Neural cell (in vitro differentiated cells): Measurements from ENCODE around the gene VPS13D. TPM values are rescaled to one million over a fixed set of nuclear protein-coding genes. Genes with fewer than 3 reads are reported as not detected.

ENCODE experiments used
- H2AFZ ChIP-seq: fragments of 200-600, 300-800 bp; sonication (generic), shearing (Covaris generic); 2 replicates; pipeline ENCODE4 v1.6.0; 2014; ENCODE audit warnings: low read depth, mild to moderate bottlenecking, antibody characterized with exemption, low read length, moderate library complexity
- H3F3A ChIP-seq: fragments of 200-600 bp; shearing (Covaris generic); 2 replicates; pipeline ENCODE4 v1.6.1; 2016; ENCODE audit warnings: mild to moderate bottlenecking, moderate library complexity, mixed read lengths, antibody characterized with exemption, low read length; ENCODE audit not compliant: insufficient read depth, poor library complexity, severe bottlenecking
- H3K27ac ChIP-seq: fragments of 200-600, 300-800 bp; sonication (generic), shearing (Covaris generic); 2 replicates; pipeline ENCODE4 v1.5.1; 2014; ENCODE audit warnings: mild to moderate bottlenecking, low read length, moderate library complexity
- H3K27me3 ChIP-seq: fragments of 300-800, 200-600 bp; sonication (generic), shearing (Covaris generic); 2 replicates; pipeline ENCODE4 v1.6.0; 2014; ENCODE audit warnings: mild to moderate bottlenecking, low read depth, low read length, moderate library complexity; ENCODE audit not compliant: insufficient read depth
- H3K36me3 ChIP-seq: fragments of 300-800, 200-600 bp; sonication (generic), shearing (Covaris generic); 2 replicates; pipeline ENCODE4 v1.5.1; 2014; ENCODE audit warnings: mild to moderate bottlenecking, antibody characterized with exemption, low read length, moderate library complexity; ENCODE audit not compliant: insufficient read depth
- H3K4me2 ChIP-seq: fragments of 300-800, 200-600 bp; sonication (generic), shearing (Covaris generic); 2 replicates; pipeline ENCODE4 v1.6.0; 2014; ENCODE audit warnings: mild to moderate bottlenecking, low read length
- H3K4me3 ChIP-seq: fragments of 300-800, 200-600 bp; sonication (generic), shearing (Covaris generic); 2 replicates; pipeline ENCODE4 v1.5.1; 2014; ENCODE audit warnings: mild to moderate bottlenecking, low read length, moderate library complexity
- H3K79me2 ChIP-seq: fragments of 200-600 bp; shearing (Covaris generic); replicated peaks from 2 replicates; pipeline ENCODE4 v1.6.0; 2014; ENCODE audit warnings: mild to moderate bottlenecking, low read length, moderate library complexity; ENCODE audit not compliant: insufficient read depth
- H3K9ac ChIP-seq: fragments of 300-800, 200-600 bp; sonication (generic), shearing (Covaris generic); 2 replicates; pipeline ENCODE4 v1.6.1; 2016; ENCODE audit warnings: mild to moderate bottlenecking, low read length, mixed read lengths
- H3K9me2 ChIP-seq: fragments of 200-600 bp; shearing (Covaris generic); 2 replicates; pipeline ENCODE4 v1.6.1; 2016; ENCODE audit warnings: mild to moderate bottlenecking, low read length, mixed read lengths; ENCODE audit not compliant: insufficient read depth
- H3K9me3 ChIP-seq: fragments of 200-600, 300-800 bp; sonication (generic), shearing (Covaris generic); 2 replicates; pipeline ENCODE4 v1.6.1; 2016; ENCODE audit warnings: mild to moderate bottlenecking, mixed run types, low read length, moderate library complexity, mixed read lengths
- H4K20me1 ChIP-seq: fragments of 200-600 bp; shearing (Covaris generic); 2 replicates; pipeline ENCODE4 v1.6.1; 2016; ENCODE audit warnings: mild to moderate bottlenecking, mixed run types; ENCODE audit not compliant: insufficient read depth
- EP300 ChIP-seq: fragments of 450-650 bp; conservative IDR thresholded peaks from 2 replicates; pipeline ENCODE4 v1.6.1; 2014; ENCODE audit warnings: antibody characterized with exemption, mild to moderate bottlenecking, moderate library complexity; ENCODE audit not compliant: poor library complexity, severe bottlenecking
- EZH2 ChIP-seq: fragments of 200-600, 300-800 bp; shearing (Covaris generic), sonication (generic); IDR thresholded peaks from 2 replicates; pipeline ENCODE4 v1.6.1; 2014; ENCODE audit warnings: antibody characterized with exemption, low read length, borderline replicate concordance, mild to moderate bottlenecking; ENCODE audit not compliant: insufficient read depth, poor library complexity, severe bottlenecking
- MXI1 ChIP-seq: fragments of 450-650 bp; conservative IDR thresholded peaks from 2 replicates; pipeline ENCODE4 v1.6.1; 2014; ENCODE audit warnings: antibody characterized with exemption, mild to moderate bottlenecking; ENCODE audit not compliant: poor library complexity, severe bottlenecking
- POLR2AphosphoS5 ChIP-seq: IDR thresholded peaks from 2 replicates; pipeline ENCODE4 v1.6.1; 2012
- RAD21 ChIP-seq: fragments of 450-650 bp; conservative IDR thresholded peaks from 2 replicates; pipeline ENCODE4 v1.6.1; 2014; ENCODE audit warnings: antibody characterized with exemption, mild to moderate bottlenecking, moderate library complexity
- SMC3 ChIP-seq: fragments of 450-650 bp; conservative IDR thresholded peaks from 2 replicates; pipeline ENCODE4 v1.6.1; 2014; ENCODE audit warnings: antibody characterized with exemption, mild to moderate bottlenecking, moderate library complexity; ENCODE audit not compliant: poor library complexity
- TAF1 ChIP-seq: IDR thresholded peaks from 2 replicates; pipeline ENCODE4 v1.6.1; 2012; ENCODE audit warnings: low read depth
- polyA plus RNA-seq: library from polyadenylated mRNA; depleted of rRNA; stranded (reverse); fragments of >200 nt; gene quantifications from 2 replicates; pipeline ENCODE4 v1.2.3, GENCODE V29; 2014
- TF ChIP-seq, protein P1 (sequence below): fragments of 450-650 bp; IDR thresholded peaks from 2 replicates; pipeline ENCODE4 v1.5.1; 2014; ENCODE audit warnings: antibody characterized with exemption, mild to moderate bottlenecking, moderate library complexity; ENCODE audit not compliant: poor library complexity, severe bottlenecking
- TF ChIP-seq, protein P2 (sequence below): IDR thresholded peaks from 2 replicates; pipeline ENCODE4 v1.6.1; 2012; ENCODE audit warnings: borderline replicate concordance

Gene VPS13D
- polyA plus RNA-seq, 1 donor from 2014 or later, result 24.5 TPM

- no peak for TF ChIP-seq SMC3
- no peak for TF ChIP-seq EP300
- no peak for TF ChIP-seq RAD21
- TF ChIP-seq, protein P1, sequence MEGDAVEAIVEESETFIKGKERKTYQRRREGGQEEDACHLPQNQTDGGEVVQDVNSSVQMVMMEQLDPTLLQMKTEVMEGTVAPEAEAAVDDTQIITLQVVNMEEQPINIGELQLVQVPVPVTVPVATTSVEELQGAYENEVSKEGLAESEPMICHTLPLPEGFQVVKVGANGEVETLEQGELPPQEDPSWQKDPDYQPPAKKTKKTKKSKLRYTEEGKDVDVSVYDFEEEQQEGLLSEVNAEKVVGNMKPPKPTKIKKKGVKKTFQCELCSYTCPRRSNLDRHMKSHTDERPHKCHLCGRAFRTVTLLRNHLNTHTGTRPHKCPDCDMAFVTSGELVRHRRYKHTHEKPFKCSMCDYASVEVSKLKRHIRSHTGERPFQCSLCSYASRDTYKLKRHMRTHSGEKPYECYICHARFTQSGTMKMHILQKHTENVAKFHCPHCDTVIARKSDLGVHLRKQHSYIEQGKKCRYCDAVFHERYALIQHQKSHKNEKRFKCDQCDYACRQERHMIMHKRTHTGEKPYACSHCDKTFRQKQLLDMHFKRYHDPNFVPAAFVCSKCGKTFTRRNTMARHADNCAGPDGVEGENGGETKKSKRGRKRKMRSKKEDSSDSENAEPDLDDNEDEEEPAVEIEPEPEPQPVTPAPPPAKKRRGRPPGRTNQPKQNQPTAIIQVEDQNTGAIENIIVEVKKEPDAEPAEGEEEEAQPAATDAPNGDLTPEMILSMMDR, result no peak
- no peak for TF ChIP-seq TAF1
- no peak for TF ChIP-seq EZH2
- TF ChIP-seq, protein P2, sequence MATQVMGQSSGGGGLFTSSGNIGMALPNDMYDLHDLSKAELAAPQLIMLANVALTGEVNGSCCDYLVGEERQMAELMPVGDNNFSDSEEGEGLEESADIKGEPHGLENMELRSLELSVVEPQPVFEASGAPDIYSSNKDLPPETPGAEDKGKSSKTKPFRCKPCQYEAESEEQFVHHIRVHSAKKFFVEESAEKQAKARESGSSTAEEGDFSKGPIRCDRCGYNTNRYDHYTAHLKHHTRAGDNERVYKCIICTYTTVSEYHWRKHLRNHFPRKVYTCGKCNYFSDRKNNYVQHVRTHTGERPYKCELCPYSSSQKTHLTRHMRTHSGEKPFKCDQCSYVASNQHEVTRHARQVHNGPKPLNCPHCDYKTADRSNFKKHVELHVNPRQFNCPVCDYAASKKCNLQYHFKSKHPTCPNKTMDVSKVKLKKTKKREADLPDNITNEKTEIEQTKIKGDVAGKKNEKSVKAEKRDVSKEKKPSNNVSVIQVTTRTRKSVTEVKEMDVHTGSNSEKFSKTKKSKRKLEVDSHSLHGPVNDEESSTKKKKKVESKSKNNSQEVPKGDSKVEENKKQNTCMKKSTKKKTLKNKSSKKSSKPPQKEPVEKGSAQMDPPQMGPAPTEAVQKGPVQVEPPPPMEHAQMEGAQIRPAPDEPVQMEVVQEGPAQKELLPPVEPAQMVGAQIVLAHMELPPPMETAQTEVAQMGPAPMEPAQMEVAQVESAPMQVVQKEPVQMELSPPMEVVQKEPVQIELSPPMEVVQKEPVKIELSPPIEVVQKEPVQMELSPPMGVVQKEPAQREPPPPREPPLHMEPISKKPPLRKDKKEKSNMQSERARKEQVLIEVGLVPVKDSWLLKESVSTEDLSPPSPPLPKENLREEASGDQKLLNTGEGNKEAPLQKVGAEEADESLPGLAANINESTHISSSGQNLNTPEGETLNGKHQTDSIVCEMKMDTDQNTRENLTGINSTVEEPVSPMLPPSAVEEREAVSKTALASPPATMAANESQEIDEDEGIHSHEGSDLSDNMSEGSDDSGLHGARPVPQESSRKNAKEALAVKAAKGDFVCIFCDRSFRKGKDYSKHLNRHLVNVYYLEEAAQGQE, result no peak
- TF ChIP-seq POLR2AphosphoS5, result no peak
- no peak for TF ChIP-seq MXI1
- no peaks in the 10 kb centered on the region for H3K9me2 ChIP-seq
- H4K20me1 ChIP-seq, result no peaks in the 10 kb centered on the region
- H3K79me2 ChIP-seq, result no peaks in the 10 kb centered on the region
- no peaks in the 10 kb centered on the region for H3K27me3 ChIP-seq
- peaks cover under 1% of the 10 kb centered on the region for H3K36me3 ChIP-seq
- H3K9ac ChIP-seq, result no peak overlapping the region
- no peak overlapping the region for H3K4me3 ChIP-seq
- no peak overlapping the region for H2AFZ ChIP-seq
- H3F3A ChIP-seq, result no peaks in the 10 kb centered on the region
- no peak overlapping the region for H3K4me2 ChIP-seq
- no peaks in the 10 kb centered on the region for H3K9me3 ChIP-seq
- no peak overlapping the region for H3K27ac ChIP-seq
Measured at GRCh38 chr1:12422488-12422887, 192.7 kb downstream of the VPS13D start.

DNA sequence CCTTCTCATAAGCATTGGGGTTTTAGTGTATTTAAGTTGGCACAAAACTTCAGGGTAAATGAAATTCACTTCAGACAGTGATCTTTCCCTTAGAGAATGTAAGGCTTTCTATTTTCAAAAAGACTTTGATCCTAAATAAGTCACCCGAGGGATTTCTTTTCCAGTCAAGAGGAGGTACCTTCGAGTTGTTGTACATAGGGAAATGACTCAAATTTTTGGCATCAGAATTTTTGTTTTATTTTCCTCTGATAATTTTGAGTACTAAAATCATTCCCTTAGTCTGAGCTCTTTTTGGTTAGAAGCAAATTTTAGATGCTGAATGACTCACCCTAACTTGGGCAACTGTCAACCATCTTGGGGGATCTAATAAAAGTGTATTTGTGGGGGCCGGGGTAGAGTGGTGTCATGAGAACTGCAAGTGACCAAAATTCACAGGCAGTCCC is 194.3 kb downstream of the VPS13D start:
- no peak overlapping the region for H3K4me2 ChIP-seq
- no peak overlapping the region for H3K4me3 ChIP-seq
- no peaks in the 10 kb centered on the region for H3K79me2 ChIP-seq
- TF ChIP-seq EZH2 (no peak), EP300 (no peak), TAF1 (no peak), POLR2AphosphoS5 (no peak)
- TF ChIP-seq, protein P2, result no peak
- no peaks in the 10 kb centered on the region for H3K27me3 ChIP-seq
- H3K27ac ChIP-seq, result no peak overlapping the region
- H3K36me3 ChIP-seq, result no peaks in the 10 kb centered on the region
- no peaks in the 10 kb centered on the region for H3F3A ChIP-seq
- no peak overlapping the region for H2AFZ ChIP-seq
- no peaks in the 10 kb centered on the region for H4K20me1 ChIP-seq
- H3K9ac ChIP-seq, result no peak overlapping the region
- H3K9me3 ChIP-seq, result no peaks in the 10 kb centered on the region
- H3K9me2 ChIP-seq, result no peaks in the 10 kb centered on the region
